Activated naive CD4-positive, alpha-beta T cell treated with anti-CD3 and anti-CD28 coated beads, Interleukin-2, amount 50 U/mL, for 16 hours (primary cell): ENCODE data around the gene PLEKHA4.
"Not testable (repeated sequence)": the region's sequence is repeated elsewhere in the genome, so short reads cannot be mapped to it uniquely, and the experiment has no call there.

ENCODE experiments used
- DNase-seq: peaks from one replicate; pipeline ENCODE4 v3.0.0-alpha.2; 2020

PLEKHA4 gene

GRCh38 chr19:48868114-48868886 lies at the start of gene PLEKHA4:
Gene PLEKHA4 (minus strand): TSS chr19:48868617. CDS start chr19:48867620, 997 bp downstream.
- no peak for DNase-seq

GRCh38 chr19:48918071-48918470 lies 49.7 kb upstream of the PLEKHA4 start:
- no peak for DNase-seq

GRCh38 chr19:48915757-48916156 lies 47.3 kb upstream of the PLEKHA4 start:
- no peak for DNase-seq

- DNase-seq = no peak
Measured at GRCh38 chr19:48914181-48914580, 45.8 kb upstream of the PLEKHA4 start.

GRCh38 chr19:48913114-48913889 lies 44.9 kb upstream of the PLEKHA4 start:
- DNase-seq = no peak

GRCh38 chr19:48910803-48911202 lies 42.4 kb upstream of the PLEKHA4 start:
- DNase-seq = no peak

- not testable (repeated sequence) for DNase-seq
Measured at GRCh38 chr19:48909424-48910077, 41.1 kb upstream of the PLEKHA4 start.

GRCh38 chr19:48907671-48908070 lies 39.3 kb upstream of the PLEKHA4 start:
- DNase-seq = no peak

GRCh38 chr19:48906324-48906723 lies 37.9 kb upstream of the PLEKHA4 start:
- no peak for DNase-seq

GRCh38 chr19:48905664-48906063 lies 37.2 kb upstream of the PLEKHA4 start:
- no peak for DNase-seq

GRCh38 chr19:48903788-48904187 lies 35.4 kb upstream of the PLEKHA4 start:
- not testable (repeated sequence) for DNase-seq

- DNase-seq = not testable (repeated sequence)
Measured at GRCh38 chr19:48902291-48902690, 33.9 kb upstream of the PLEKHA4 start.

- DNase-seq = peak; percentile 26
Measured at GRCh38 chr19:48900477-48901406, 32.3 kb upstream of the PLEKHA4 start.

- DNase-seq = peak; percentile 99
Measured at GRCh38 chr19:48899781-48900476, 31.5 kb upstream of the PLEKHA4 start, which contains the start of gene NUCB1. Gene NUCB1 (plus strand): TSS chr19:48900312. CDS start chr19:48900797, 485 bp downstream.

- not testable (repeated sequence) for DNase-seq
Measured at GRCh38 chr19:48899386-48899749, 31.0 kb upstream of the PLEKHA4 start.

GRCh38 chr19:48897181-48897580 lies 28.8 kb upstream of the PLEKHA4 start:
- DNase-seq = no peak

- DNase-seq = peak; percentile 61
Measured at GRCh38 chr19:48896191-48896720, 27.8 kb upstream of the PLEKHA4 start.

GRCh38 chr19:48895226-48895625 lies 26.8 kb upstream of the PLEKHA4 start:
- no peak for DNase-seq

GRCh38 chr19:48890551-48890950 lies 22.1 kb upstream of the PLEKHA4 start:
- DNase-seq = no peak

- not testable (repeated sequence) for DNase-seq
Measured at GRCh38 chr19:48889496-48889895, 21.1 kb upstream of the PLEKHA4 start.

- no peak for DNase-seq
Measured at GRCh38 chr19:48887861-48888612, 19.6 kb upstream of the PLEKHA4 start.
